Right lobe of liver (tissue), 4 donors: ENCODE data around the gene BOC.

Experiments
- POLR2A ChIP-seq: fragments of 450-650 bp; IDR thresholded peaks from one replicate; pipeline ENCODE4 v1.6.1; 2017; ENCODE audit warnings: antibody characterized with exemption, mild to moderate bottlenecking
- TF ChIP-seq, protein P1 (sequence below), 4 donors: fragments of 200-600 bp in 3 of 4; fragments of 450-650 bp in 1 of 4; IDR thresholded peaks; one replicate each; pipeline versions ENCODE4 v1.5.1 to v1.8.0; 2016 to 2022; ENCODE audit warnings: antibody characterized with exemption in 4 of 4, mild to moderate bottlenecking in 2 of 4
- donor health status: DM: no; HTN: no; CAD: no.
- donor health status: DM: no; HTN: no; CAD: no.
- donor health status: DM: no; HTN: yes; CAD: no.

DNA sequence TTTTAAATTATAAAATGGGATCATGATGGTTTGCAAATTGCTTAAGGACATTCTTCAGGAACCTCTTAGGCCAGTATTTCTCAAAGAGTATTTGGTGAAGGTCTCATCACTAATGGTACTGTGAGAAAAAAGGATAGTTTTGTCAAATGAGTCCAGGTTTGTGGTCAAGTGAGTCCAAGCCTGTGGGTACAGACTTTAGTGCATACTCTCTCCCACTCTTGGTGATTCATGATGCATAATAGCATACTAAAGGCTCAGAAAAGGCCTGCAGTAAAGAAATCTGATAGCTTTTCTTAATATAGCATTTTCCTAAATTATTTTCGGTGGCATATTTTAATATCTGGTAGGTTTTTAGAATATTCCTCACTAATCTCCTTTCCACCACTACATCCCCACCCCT, 20.0 kb downstream of the BOC start:
- TF ChIP-seq, protein P1, sequence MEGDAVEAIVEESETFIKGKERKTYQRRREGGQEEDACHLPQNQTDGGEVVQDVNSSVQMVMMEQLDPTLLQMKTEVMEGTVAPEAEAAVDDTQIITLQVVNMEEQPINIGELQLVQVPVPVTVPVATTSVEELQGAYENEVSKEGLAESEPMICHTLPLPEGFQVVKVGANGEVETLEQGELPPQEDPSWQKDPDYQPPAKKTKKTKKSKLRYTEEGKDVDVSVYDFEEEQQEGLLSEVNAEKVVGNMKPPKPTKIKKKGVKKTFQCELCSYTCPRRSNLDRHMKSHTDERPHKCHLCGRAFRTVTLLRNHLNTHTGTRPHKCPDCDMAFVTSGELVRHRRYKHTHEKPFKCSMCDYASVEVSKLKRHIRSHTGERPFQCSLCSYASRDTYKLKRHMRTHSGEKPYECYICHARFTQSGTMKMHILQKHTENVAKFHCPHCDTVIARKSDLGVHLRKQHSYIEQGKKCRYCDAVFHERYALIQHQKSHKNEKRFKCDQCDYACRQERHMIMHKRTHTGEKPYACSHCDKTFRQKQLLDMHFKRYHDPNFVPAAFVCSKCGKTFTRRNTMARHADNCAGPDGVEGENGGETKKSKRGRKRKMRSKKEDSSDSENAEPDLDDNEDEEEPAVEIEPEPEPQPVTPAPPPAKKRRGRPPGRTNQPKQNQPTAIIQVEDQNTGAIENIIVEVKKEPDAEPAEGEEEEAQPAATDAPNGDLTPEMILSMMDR (IDR thresholded peaks at IDR 0.05) = no peak
- no peak for TF ChIP-seq POLR2A
